ENCODE measurements around the gene MT1B.

The MT1B gene

GRCh38 chr16:56683424-56684172, 31.9 kb downstream of the MT1B start:
- FAIRE-seq (no peak), DNase-seq (ENCODE audit: insufficient read length, low spot score) (no peak)

- DNase-seq (ENCODE audit: insufficient read length, low spot score), result no peak
- no peak for FAIRE-seq
These were observed 32.7 kb downstream of the MT1B start for GRCh38 chr16:56684256-56684925.

- DNase-seq (ENCODE audit: insufficient read length, low spot score) (no peak), FAIRE-seq (no peak)
These were observed 33.4 kb downstream of the MT1B start for GRCh38 chr16:56684926-56685590.

GRCh38 chr16:56686758-56687157, 35.1 kb downstream of the MT1B start:
- DNase-seq (ENCODE audit: insufficient read length, low spot score) (no peak), FAIRE-seq (no peak)

- DNase-seq (ENCODE audit: insufficient read length, low spot score), result no peak
- no peak for FAIRE-seq
These were observed 37.1 kb downstream of the MT1B start for GRCh38 chr16:56688762-56689161.

- no peak for DNase-seq (ENCODE audit: insufficient read length, low spot score)
- FAIRE-seq, result no peak
These were observed 37.5 kb downstream of the MT1B start for GRCh38 chr16:56689171-56689570.

GRCh38 chr16:56690420-56691122, 38.9 kb downstream of the MT1B start:
- FAIRE-seq, result no peak
- no peak for DNase-seq (ENCODE audit: insufficient read length, low spot score)

GRCh38 chr16:56691885-56692284, 40.2 kb downstream of the MT1B start:
- peak; percentile 96 for FAIRE-seq
- DNase-seq (ENCODE audit: insufficient read length, low spot score), result peak; percentile 89

GRCh38 chr16:56695246-56695645, 43.6 kb downstream of the MT1B start:
- FAIRE-seq, result no peak
- DNase-seq (ENCODE audit: insufficient read length, low spot score), result no peak

- no peak for DNase-seq (ENCODE audit: insufficient read length, low spot score)
- FAIRE-seq, result peak; percentile 84
These were observed 45.9 kb downstream of the MT1B start for GRCh38 chr16:56697456-56698155.

GRCh38 chr16:56700195-56700594, 48.5 kb downstream of the MT1B start:
- no peak for FAIRE-seq
- DNase-seq (ENCODE audit: insufficient read length, low spot score), result no peak

- FAIRE-seq, result no peak
- no peak for DNase-seq (ENCODE audit: insufficient read length, low spot score)
These were observed 48.9 kb downstream of the MT1B start for GRCh38 chr16:56700631-56701030.

GRCh38 chr16:56701534-56701933, 49.8 kb downstream of the MT1B start:
- FAIRE-seq, result peak; percentile 42
- DNase-seq (ENCODE audit: insufficient read length, low spot score), result no peak
